Activated CD4-positive, alpha-beta memory T cell treated with anti-CD3 and anti-CD28 coated beads for 36 hours (primary cell): Measurements from ENCODE around the gene RAB3D. TPM values are rescaled to one million over a fixed set of nuclear protein-coding genes. Genes with fewer than 3 reads are reported as not detected.
A peak's percentile ranks its signal among the peaks of the same experiment; 100 is the strongest.
"Not testable (repeated sequence)": the region's sequence is repeated elsewhere in the genome, so short reads cannot be mapped to it uniquely, and the experiment has no call there.

ENCODE experiments used
- CTCF ChIA-PET: fragments of 350-600 bp; sonication (Branson Sonifier 250); formaldehyde crosslinking; loops from one replicate; lab custom pipeline; 2021; ENCODE audit warnings: antibody characterized with exemption, inconsistent platforms; lab: Charles Lee
- POLR2A ChIA-PET: fragments of 350-600 bp; sonication (Branson Sonifier 250); formaldehyde crosslinking; loops from one replicate; lab custom pipeline; 2021; ENCODE audit warnings: antibody characterized with exemption; lab: Charles Lee
- DNase-seq: peaks from one replicate; pipeline ENCODE4 v3.0.0-alpha.2; 2020
- H3K27ac Mint-ChIP-seq: one replicate; pipeline ENCODE4 v1.8.0; 2021; ENCODE audit warnings: mixed read lengths
- H3K27me3 Mint-ChIP-seq: one replicate; pipeline ENCODE4 v1.8.0; 2021; ENCODE audit warnings: mixed read lengths
- H3K36me3 Mint-ChIP-seq: one replicate; pipeline ENCODE4 v1.8.0; 2021; ENCODE audit warnings: mixed read lengths
- H3K4me1 Mint-ChIP-seq: one replicate; pipeline ENCODE4 v1.8.0; 2021; ENCODE audit warnings: low read depth, mixed read lengths
- H3K4me3 Mint-ChIP-seq: one replicate; pipeline ENCODE4 v1.8.0; 2021; ENCODE audit warnings: mild to moderate bottlenecking, mixed read lengths
- H3K9me3 Mint-ChIP-seq: one replicate; pipeline ENCODE4 v1.8.0; 2021; ENCODE audit warnings: mixed read lengths
- intact Hi-C: fragments of 100-400 bp; cut with micrococcal nuclease; formaldehyde crosslinking; loops from one replicate; pipeline ENCODE4 v1.15.1; 2023
- total RNA-seq, 2 experiments: library from RNA; stranded (reverse); gene quantifications; one replicate each; pipeline ENCODE4 v1.2.3, GENCODE V29; 2021

Gene RAB3D
- 10 to 100 TPM; 12.5 to 14.4 TPM for total RNA-seq

GRCh38 chr19:11339254-11340098, at the start of gene RAB3D:
TSS of gene RAB3D (minus strand) at chr19:11339657. CDS start at chr19:11337399, 2,258 bp downstream.
- Mint-ChIP-seq H3K9me3 (peaks cover 3% of the 10 kb centered on the region), H3K4me3 (peak within 1 kb of the TSS; percentile 81), H3K27me3 (no peaks in the 10 kb centered on the region), H3K27ac (no peak within 1 kb of the TSS), H3K4me1 (peaks cover 23% of the 10 kb centered on the region), H3K36me3 (peaks cover 17% of the 10 kb centered on the region)
- ChIA-PET CTCF (interaction anchor here (0.6 to 1.8 kb wide), 3 partner anchors 42 to 46 kb away, joined by 3 to 5 read pairs (median 3); no protein-coding TSS in a partner anchor), POLR2A (interaction anchor here (0.6 to 2.0 kb wide), 3 partner anchors 35 to 42 kb away, joined by 3 to 8 read pairs (median 4); partner anchors contain the start of gene SWSAP1)
- DNase-seq = peak; percentile 93
- intact Hi-C loops = no loop called here

GRCh38 chr19:11387162-11388034, 47.9 kb upstream of the RAB3D start:
- H3K4me3 Mint-ChIP-seq = no peak overlapping the region
- no peak overlapping the region for H3K27ac Mint-ChIP-seq
- CTCF ChIA-PET = interaction anchor here (0.6 kb wide), 2 partner anchors 41 to 133 kb away, joined by 3 to 5 read pairs; no protein-coding TSS in a partner anchor
- DNase-seq = no peak
- POLR2A ChIA-PET = interaction anchor here (0.6 kb wide), 1 partner anchor 24 kb away, joined by 3 read pairs; no protein-coding TSS in a partner anchor
- peaks cover 5% of the 10 kb centered on the region for H3K27me3 Mint-ChIP-seq
- peaks cover 11% of the 10 kb centered on the region for H3K4me1 Mint-ChIP-seq
- H3K36me3 Mint-ChIP-seq = no peaks in the 10 kb centered on the region
- intact Hi-C loops = no loop called here
- H3K9me3 Mint-ChIP-seq = peaks cover 3% of the 10 kb centered on the region

- CTCF ChIA-PET = interaction anchor here (1.0 to 2.2 kb wide), 2 partner anchors 11 to 38 kb away, joined by 3 to 17 read pairs; partner anchors contain the start of gene SWSAP1
- Mint-ChIP-seq H3K27ac (no peak overlapping the region), H3K36me3 (peaks cover 2% of the 10 kb centered on the region), H3K4me3 (no peak overlapping the region), H3K27me3 (peaks cover 10% of the 10 kb centered on the region), H3K4me1 (peaks cover 25% of the 10 kb centered on the region), H3K9me3 (no peaks in the 10 kb centered on the region)
- POLR2A ChIA-PET = no interaction called here
- DNase-seq = no peak
- intact Hi-C loops = no loop called here
These were observed 45.3 kb upstream of the RAB3D start for GRCh38 chr19:11384778-11385129.

- peaks cover 27% of the 10 kb centered on the region for H3K4me1 Mint-ChIP-seq
- peaks cover 10% of the 10 kb centered on the region for H3K27me3 Mint-ChIP-seq
- no peak for DNase-seq
- H3K27ac Mint-ChIP-seq = no peak overlapping the region
- CTCF ChIA-PET = interaction anchor here (0.6 to 2.2 kb wide), 14 partner anchors 9 to 420 kb away, joined by 3 to 17 read pairs (median 4); partner anchors contain the start of genes CCDC159, ODAD3, PRKCSH and RAB3D
- intact Hi-C loops = no loop called here
- peaks cover 2% of the 10 kb centered on the region for H3K36me3 Mint-ChIP-seq
- POLR2A ChIA-PET = interaction anchor here (0.9 to 1.8 kb wide), 3 partner anchors 9 to 62 kb away, joined by 3 to 7 read pairs (median 3); partner anchors contain the start of genes ODAD3 and SWSAP1
- H3K4me3 Mint-ChIP-seq = no peak overlapping the region
- no peaks in the 10 kb centered on the region for H3K9me3 Mint-ChIP-seq
These were observed 44.2 kb upstream of the RAB3D start for GRCh38 chr19:11383706-11384048.

GRCh38 chr19:11382898-11383705, 43.6 kb upstream of the RAB3D start:
- ChIA-PET CTCF (interaction anchor here (0.6 to 2.2 kb wide), 15 partner anchors 8 to 419 kb away, joined by 3 to 17 read pairs (median 4); partner anchors contain the start of genes CCDC159, ODAD3, PRKCSH and RAB3D), POLR2A (interaction anchor here (0.9 to 1.8 kb wide), 3 partner anchors 8 to 63 kb away, joined by 3 to 7 read pairs (median 3); partner anchors contain the start of genes ODAD3 and SWSAP1)
- Mint-ChIP-seq H3K9me3 (no peaks in the 10 kb centered on the region), H3K36me3 (peaks cover 6% of the 10 kb centered on the region), H3K27me3 (peaks cover 10% of the 10 kb centered on the region), H3K27ac (no peak overlapping the region), H3K4me1 (peaks cover 31% of the 10 kb centered on the region), H3K4me3 (peak overlapping the region; percentile 57)
- intact Hi-C loops = loop anchor here (1.0 kb wide), 1 partner anchor 9 kb away; the partner anchor contains the start of gene SWSAP1
- DNase-seq = peak; percentile 64

GRCh38 chr19:11380653-11381537, 41.4 kb upstream of the RAB3D start:
- intact Hi-C loops = loop anchor here (1.0 to 2.0 kb wide), 2 partner anchors 54 to 102 kb away; partner anchors contain the start of genes ODAD3 and PRKCSH

GRCh38 chr19:11379857-11380350, 40.4 kb upstream of the RAB3D start:
- CTCF ChIA-PET = interaction anchor here (0.5 to 2.7 kb wide), 4 partner anchors 11 to 972 kb away, joined by 3 to 35 read pairs (median 14); partner anchors contain the start of gene ELAVL3
- H3K27me3 Mint-ChIP-seq = peaks cover 10% of the 10 kb centered on the region
- no peaks in the 10 kb centered on the region for H3K9me3 Mint-ChIP-seq
- peaks cover 43% of the 10 kb centered on the region for H3K4me1 Mint-ChIP-seq
- H3K4me3 Mint-ChIP-seq = peak overlapping the region; percentile 81
- intact Hi-C loops = loop anchor here (2.0 kb wide), 1 partner anchor 103 kb away; no protein-coding TSS in a partner anchor
- POLR2A ChIA-PET = interaction anchor here (1.8 to 2.6 kb wide), 2 partner anchors 34 to 103 kb away, joined by 6 to 9 read pairs; partner anchors contain the start of genes CCDC159 and TMEM205
- peaks cover 21% of the 10 kb centered on the region for H3K36me3 Mint-ChIP-seq
- DNase-seq = no peak
- H3K27ac Mint-ChIP-seq = peak overlapping the region; percentile 90

More at GRCh38 chr19:11380653-11381537, 41.4 kb upstream of the RAB3D start:
- Mint-ChIP-seq H3K36me3 (peaks cover 17% of the 10 kb centered on the region), H3K4me3 (peak overlapping the region; percentile 81), H3K9me3 (no peaks in the 10 kb centered on the region), H3K27me3 (peaks cover 10% of the 10 kb centered on the region), H3K27ac (peak overlapping the region; percentile 90), H3K4me1 (peaks cover 40% of the 10 kb centered on the region)
- peak; percentile 98 for DNase-seq
- ChIA-PET CTCF (interaction anchor here (0.6 to 2.7 kb wide), 26 partner anchors 9 to 975 kb away, joined by 3 to 35 read pairs (median 5); partner anchors contain the start of genes CCDC159, ECSIT, ELAVL3 and ODAD3), POLR2A (interaction anchor here (0.6 to 2.6 kb wide), 11 partner anchors 10 to 292 kb away, joined by 3 to 11 read pairs (median 4); partner anchors contain the start of genes CCDC159, ELAVL3, LDLR and ODAD3)

GRCh38 chr19:11379269-11379845, 39.9 kb upstream of the RAB3D start:
- H3K9me3 Mint-ChIP-seq, H3K27ac Mint-ChIP-seq, DNase-seq, H3K27me3 Mint-ChIP-seq, POLR2A ChIA-PET, H3K4me3 Mint-ChIP-seq, intact Hi-C loops: not testable (repeated sequence)
- Mint-ChIP-seq H3K36me3 (peaks cover 21% of the 10 kb centered on the region), H3K4me1 (peaks cover 43% of the 10 kb centered on the region)
- CTCF ChIA-PET = interaction anchor here (2.7 kb wide), 1 partner anchor 43 kb away, joined by 20 read pairs; no protein-coding TSS in a partner anchor
